Hematopoietic multipotent progenitor cell (in vitro differentiated cells): ENCODE results near the gene GAA. TPM values are rescaled to one million over a fixed set of nuclear protein-coding genes. Genes with fewer than 3 reads are reported as not detected.

Experiments used
- DNase-seq, 3 donors: peaks; one replicate each; pipeline ENCODE4 v3.0.0-alpha.2; 2011 to 2015; ENCODE audit warnings: low read depth in 2 of 3, low spot score in 2 of 3
- total RNA-seq: library from RNA; depleted of rRNA; stranded (reverse); fragments of >200 nt; gene quantifications from one replicate; pipeline ENCODE4 v1.2.3, GENCODE V29; 2012

GAA gene
- total RNA-seq, 1 donor = 46.6 TPM

DNA sequence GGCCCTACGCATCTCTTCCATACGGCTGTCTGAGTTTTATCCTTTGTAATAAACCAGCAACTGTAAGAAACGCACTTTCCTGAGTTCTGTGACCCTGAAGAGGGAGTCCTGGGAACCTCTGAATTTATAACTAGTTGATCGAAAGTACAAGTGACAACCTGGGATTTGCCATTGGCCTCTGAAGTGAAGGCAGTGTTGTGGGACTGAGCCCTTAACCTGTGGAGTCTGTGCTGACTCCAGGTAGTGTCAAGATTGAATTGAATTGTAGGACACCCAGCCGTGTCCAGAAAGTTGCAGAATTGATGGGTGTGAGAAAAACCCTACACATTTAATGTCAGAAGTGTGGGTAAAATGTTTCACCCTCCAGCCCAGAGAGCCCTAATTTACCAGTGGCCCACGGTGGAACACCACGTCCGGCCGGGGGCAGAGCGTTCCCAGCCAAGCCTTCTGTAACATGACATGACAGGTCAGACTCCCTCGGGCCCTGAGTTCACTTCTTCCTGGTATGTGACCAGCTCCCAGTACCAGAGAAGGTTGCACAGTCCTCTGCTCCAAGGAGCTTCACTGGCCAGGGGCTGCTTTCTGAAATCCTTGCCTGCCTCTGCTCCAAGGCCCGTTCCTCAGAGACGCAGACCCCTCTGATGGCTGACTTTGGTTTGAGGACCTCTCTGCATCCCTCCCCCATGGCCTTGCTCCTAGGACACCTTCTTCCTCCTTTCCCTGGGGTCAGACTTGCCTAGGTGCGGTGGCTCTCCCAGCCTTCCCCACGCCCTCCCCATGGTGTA lies 1.5 kb downstream of the GAA start:
- DNase-seq = no peak

DNA sequence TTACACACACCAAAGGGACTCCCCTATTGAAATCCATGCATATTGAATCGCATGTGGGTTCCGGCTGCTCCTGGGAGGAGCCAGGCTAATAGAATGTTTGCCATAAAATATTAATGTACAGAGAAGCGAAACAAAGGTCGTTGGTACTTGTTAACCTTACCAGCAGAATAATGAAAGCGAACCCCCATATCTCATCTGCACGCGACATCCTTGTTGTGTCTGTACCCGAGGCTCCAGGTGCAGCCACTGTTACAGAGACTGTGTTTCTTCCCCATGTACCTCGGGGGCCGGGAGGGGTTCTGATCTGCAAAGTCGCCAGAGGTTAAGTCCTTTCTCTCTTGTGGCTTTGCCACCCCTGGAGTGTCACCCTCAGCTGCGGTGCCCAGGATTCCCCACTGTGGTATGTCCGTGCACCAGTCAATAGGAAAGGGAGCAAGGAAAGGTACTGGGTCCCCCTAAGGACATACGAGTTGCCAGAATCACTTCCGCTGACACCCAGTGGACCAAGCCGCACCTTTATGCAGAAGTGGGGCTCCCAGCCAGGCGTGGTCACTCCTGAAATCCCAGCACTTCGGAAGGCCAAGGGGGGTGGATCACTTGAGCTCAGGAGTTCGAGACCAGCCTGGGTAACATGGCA lies 2.2 kb downstream of the GAA start:
- no peak for DNase-seq

DNA sequence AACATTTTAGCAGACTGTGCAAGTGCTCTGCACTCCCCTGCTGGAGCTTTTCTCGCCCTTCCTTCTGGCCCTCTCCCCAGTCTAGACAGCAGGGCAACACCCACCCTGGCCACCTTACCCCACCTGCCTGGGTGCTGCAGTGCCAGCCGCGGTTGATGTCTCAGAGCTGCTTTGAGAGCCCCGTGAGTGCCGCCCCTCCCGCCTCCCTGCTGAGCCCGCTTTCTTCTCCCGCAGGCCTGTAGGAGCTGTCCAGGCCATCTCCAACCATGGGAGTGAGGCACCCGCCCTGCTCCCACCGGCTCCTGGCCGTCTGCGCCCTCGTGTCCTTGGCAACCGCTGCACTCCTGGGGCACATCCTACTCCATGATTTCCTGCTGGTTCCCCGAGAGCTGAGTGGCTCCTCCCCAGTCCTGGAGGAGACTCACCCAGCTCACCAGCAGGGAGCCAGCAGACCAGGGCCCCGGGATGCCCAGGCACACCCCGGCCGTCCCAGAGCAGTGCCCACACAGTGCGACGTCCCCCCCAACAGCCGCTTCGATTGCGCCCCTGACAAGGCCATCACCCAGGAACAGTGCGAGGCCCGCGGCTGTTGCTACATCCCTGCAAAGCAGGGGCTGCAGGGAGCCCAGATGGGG lies 3.1 kb downstream of the GAA start:
- no peak for DNase-seq

DNA sequence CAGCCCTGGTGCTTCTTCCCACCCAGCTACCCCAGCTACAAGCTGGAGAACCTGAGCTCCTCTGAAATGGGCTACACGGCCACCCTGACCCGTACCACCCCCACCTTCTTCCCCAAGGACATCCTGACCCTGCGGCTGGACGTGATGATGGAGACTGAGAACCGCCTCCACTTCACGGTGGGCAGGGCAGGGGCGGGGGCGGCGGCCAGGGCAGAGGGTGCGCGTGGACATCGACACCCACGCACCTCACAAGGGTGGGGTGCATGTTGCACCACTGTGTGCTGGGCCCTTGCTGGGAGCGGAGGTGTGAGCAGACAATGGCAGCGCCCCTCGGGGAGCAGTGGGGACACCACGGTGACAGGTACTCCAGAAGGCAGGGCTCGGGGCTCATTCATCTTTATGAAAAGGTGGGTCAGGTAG lies 3.6 kb downstream of the GAA start:
- DNase-seq = no peak

DNA sequence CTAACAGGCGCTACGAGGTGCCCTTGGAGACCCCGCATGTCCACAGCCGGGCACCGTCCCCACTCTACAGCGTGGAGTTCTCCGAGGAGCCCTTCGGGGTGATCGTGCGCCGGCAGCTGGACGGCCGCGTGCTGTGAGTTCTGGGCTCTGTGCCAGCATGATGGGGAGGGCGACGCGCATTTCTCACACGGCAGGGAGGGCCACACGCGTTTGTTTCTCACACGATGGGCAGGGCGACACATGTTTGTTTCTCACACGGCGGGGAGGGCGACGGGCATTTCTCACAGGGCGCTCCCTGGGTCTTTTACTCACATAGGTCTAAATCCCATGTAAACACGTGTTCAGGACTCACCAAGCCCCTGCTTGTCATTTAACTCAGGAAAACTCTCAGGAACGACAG lies 4.4 kb downstream of the GAA start:
- no peak for DNase-seq

DNA sequence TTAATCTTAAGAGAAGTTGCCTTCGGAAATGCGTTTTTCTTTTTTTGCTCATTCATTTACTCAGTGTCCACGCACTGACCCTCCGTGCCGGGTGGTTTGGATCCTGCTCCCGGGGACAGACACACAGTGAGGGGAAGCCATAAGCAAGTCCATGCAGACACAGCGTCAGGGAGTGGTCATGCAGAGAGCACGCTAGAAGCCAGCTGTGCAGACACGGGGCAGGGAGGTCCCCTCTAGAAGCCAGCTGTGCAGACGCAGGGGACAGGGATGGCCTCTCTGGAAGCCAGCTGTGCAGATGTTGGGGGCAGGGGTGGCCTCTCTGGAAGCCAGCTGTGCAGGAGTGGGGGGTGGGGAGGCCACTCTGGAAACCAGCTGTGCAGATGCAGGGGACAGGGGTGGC lies 4.8 kb downstream of the GAA start:
- no peak for DNase-seq

DNA sequence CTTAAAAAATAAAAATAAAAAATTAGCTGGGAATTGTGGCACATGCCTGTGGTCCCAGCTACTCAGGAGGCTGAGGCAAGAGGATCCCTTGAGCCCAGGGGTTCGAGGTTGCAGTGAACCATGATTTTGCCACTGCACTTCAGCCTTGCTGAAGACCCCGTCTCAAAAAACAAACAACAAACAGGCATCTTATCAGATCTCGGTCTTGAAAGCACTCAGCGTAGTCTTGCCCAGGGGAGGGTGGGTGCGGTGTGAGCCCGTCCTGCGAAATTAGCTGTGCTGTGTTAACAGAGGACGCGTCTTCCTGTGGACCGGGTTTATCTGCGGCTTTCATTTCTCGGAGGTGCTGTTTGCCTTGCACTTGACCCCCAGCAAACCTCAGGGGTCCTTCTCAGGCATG lies 5.4 kb downstream of the GAA start:
- no peak for DNase-seq

DNA sequence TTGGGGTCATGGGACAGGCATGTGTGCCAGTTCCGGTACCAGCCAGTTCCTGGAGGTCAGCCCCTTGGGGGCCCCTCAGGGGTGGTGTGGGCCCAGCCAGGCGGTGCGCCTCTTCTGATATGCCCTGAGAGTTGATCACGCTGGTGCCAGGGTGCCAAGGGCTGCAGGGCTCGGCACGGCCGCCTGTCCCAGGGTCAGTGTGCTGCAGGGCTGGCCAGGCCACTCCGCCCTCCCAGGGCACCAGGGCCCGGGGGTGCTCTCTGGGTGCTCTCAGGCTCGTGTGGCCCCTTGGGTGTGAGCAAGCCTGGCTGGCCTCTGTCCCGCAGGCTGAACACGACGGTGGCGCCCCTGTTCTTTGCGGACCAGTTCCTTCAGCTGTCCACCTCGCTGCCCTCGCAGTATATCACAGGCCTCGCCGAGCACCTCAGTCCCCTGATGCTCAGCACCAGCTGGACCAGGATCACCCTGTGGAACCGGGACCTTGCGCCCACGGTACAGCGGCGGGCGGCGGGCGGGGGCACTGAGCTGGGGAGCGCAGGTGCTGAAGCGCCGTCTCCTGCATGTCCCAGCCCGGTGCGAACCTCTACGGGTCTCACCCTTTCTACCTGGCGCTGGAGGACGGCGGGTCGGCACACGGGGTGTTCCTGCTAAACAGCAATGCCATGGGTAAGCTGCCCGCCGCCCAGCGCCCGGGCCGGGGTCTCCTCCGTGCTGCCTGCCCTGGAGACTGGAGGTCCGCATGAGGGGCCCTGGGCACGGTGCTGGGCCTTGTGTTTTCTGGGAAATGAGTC lies 6.0 kb downstream of the GAA start:
- DNase-seq = no peak

DNA sequence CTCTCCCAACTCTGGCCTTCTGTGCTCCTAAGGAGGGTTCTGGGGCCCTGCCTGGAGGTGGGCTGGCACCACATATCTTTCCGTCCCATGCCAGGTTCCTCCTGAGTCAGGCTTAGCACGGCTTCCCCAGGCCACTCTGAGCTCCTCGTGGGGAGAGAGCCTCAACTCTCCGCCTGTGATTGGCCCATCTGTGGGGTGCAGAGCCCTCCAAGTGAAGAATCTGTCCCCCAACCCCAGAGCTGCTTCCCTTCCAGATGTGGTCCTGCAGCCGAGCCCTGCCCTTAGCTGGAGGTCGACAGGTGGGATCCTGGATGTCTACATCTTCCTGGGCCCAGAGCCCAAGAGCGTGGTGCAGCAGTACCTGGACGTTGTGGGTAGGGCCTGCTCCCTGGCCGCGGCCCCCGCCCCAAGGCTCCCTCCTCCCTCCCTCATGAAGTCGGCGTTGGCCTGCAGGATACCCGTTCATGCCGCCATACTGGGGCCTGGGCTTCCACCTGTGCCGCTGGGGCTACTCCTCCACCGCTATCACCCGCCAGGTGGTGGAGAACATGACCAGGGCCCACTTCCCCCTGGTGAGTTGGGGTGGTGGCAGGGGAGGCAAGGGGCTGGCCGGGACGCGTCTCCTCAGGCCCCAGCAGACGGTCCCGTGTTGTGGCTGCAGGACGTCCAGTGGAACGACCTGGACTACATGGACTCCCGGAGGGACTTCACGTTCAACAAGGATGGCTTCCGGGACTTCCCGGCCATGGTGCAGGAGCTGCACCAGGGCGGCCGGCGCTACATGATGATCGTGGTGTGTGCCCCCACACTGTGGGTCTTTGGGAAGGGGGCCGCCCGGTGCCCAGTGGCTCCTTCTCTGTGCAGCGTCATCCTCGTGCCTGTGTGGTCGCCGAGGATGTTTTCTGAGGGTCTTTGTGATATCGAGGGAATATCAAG lies 6.9 kb downstream of the GAA start:
- no peak for DNase-seq

DNA sequence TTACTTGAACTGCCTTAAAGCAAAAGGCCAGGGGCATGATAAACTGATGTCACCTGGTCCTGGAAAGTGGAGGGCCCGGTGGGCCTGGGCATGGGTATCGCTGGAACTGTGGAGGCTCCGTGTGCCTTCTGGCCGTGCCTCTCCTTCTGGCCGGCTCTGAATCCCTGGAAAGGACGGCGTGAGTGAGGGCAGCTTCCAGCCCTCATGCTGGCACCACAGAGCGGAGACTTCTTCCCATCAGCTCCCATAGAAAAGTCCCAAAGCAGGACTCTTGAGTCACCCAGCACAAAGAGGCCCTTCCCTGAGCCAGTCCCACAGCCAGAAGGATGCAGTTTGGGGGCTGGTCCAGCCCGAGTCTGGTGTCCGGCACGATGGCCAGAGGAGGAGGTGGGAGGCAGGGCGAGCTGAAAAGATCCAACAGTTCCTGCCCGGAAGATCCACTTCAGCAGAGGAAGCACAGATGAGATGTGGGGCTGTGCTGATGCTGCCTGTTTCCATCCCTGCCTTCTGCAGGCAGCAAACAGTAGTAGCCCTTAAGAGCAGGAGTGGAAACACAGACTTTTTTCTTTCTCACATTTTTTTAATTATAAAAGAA lies 7.8 kb downstream of the GAA start:
- DNase-seq = no peak

DNA sequence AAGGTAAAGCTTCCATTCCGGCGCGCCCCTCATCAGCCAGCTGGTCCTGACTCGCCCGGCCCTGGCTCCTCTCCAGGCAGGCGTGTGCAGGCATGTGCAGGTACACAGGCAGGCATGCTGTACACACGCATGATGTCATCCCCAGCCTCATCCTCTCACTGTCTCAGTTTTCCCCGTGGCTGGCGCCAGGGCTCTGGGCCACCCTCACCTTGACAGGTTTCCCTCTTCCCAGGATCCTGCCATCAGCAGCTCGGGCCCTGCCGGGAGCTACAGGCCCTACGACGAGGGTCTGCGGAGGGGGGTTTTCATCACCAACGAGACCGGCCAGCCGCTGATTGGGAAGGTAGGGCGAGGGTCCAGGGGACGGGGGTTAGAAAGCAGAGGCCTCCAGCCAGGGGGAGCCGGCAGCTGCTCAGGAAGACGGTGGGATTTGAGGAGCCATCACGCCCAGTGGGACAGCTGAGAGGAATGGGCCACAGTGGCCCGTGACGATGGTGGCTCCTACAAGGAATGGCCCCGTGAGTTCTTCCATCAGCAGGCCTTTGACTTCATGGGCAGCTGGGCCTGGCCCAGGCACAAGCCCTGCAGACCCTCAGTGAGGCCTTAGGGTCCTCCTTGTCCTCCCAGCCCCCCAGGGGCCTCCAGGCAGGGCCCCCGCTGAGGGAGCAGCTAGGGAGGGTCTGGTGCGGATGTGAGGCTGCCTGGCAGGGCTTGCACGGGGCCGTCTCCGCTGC lies 8.5 kb downstream of the GAA start:
- DNase-seq = no peak

DNA sequence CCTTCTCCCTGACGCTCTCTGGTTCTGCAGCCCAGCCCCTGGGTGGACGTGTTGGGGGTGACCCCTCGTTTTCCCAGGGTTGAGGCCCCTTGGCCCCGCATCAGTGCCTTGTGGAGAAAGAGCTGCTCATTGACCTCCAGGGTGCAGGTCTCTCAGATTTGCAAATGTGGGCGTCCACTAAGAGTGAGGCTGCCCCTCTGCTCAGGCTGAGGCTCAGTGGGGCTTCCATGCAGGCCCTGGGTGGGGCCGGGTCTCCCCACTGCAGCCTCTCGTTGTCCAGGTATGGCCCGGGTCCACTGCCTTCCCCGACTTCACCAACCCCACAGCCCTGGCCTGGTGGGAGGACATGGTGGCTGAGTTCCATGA lies 9.0 kb downstream of the GAA start:
- no peak for DNase-seq

DNA sequence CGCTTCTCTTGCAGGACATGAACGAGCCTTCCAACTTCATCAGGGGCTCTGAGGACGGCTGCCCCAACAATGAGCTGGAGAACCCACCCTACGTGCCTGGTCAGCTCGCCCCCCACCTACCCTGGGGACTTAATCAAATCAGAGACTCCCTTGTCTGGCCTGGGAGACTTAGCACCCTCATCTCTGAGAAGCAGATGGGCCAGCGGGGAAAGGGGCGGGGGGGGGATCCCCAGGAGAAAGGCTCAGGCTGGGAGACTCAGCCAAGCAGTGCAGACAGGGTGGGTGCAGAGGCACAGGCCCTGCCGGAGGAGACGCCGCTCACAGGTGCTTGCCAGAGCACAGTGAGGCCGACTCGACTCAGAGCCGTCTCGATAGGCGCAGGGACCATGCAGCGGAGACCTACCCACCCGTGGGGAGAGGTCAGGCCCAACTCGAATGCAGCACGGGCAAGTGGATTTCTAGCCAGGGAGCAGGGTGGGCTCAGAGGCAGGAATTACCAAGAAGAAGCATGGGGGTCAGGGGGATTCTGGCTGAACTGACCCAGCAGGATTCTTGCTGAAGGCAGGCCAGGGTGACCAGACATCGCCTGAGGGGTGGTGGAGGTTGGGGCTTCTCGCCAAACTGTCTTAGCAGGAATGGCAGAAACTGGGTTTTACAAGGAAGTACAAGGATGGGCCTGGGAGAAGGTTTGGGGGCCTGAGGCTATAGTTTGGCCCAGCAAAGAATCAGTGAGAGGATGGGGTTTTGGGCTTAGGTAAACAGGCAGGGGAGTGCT lies 9.7 kb downstream of the GAA start:
- no peak for DNase-seq

DNA sequence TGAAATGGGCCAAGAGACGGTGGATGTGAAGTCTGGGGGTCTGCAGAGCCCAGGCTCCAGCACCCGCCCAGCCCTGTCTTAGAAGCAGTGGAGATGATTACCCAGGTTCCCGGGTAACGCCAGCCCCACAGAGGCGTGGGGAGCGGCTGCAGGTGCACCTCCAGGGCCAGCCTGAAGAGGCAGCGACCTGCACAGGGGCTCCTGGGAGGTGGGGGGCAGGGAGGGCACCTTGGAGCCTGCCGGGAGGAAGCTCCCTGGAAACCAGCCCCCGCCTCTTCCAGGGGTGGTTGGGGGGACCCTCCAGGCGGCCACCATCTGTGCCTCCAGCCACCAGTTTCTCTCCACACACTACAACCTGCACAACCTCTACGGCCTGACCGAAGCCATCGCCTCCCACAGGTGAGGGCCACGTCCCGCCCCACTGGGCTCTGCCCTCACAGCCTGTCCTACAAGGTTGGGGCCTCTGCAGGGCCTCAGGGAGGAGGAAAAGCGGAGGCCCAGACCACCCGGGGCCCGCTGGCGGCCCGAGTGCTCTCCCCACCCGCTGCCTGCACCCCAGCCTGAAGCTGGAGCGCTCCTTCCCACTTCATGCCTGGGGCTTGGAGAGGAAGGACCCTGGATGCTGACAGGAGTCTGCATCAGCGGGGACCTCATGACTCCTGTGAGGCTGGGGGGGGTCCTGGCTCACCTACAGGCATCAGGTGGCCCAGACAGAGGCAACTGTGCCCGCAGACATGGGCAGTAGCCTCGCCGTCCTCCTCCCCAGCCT lies 10.5 kb downstream of the GAA start:
- no peak for DNase-seq

DNA sequence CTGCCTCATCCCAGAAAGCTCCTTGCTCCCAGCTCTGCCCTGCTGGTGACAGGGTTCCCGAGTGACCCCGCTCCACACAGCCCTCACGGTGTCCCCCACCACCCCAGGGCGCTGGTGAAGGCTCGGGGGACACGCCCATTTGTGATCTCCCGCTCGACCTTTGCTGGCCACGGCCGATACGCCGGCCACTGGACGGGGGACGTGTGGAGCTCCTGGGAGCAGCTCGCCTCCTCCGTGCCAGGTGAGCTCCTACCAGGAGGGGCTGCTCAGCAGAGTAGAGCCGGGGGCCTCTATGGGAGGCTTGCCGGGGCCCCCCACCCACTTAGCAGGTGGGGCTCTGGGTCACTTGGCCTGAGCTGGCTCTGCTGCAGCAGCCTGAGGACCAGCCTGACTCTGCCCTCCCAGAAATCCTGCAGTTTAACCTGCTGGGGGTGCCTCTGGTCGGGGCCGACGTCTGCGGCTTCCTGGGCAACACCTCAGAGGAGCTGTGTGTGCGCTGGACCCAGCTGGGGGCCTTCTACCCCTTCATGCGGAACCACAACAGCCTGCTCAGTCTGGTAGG lies 11.2 kb downstream of the GAA start:
- DNase-seq = no peak

DNA sequence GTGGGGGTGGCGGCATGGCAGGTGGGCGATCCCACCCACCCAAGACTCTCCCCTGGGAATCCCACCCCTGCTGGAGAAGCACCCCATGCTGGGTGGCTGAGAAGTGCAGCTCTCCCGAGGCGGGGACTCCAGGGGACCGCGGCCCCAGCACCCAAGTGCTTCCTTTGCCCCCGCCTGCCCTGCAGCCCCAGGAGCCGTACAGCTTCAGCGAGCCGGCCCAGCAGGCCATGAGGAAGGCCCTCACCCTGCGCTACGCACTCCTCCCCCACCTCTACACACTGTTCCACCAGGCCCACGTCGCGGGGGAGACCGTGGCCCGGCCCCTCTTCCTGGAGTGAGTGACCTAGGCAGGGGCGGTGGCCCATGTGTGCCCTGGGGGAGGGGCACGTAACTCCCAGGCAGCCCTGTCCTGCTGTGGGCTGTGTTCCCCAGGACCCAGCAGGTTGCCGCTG lies 11.7 kb downstream of the GAA start:
- no peak for DNase-seq

DNA sequence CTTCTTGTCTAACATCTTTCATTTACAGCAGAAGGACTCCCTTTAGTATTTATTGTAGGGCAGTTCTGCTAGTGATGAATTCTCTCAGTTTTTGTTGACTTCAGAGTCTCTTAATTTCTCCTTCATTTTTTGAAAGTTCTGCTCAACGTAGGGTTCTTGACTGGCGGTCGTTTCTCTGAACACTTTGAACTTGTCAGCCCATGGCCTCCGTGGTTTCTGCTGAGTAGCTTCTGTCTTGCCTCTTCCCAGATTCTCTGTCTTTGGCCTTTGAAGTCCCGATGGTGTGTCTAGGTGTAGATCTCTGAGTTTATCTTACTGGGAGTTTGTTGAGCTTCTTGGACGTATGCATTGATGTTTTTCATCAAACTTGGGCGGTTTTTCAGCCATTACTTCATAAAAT lies 13.4 kb downstream of the GAA start:
- DNase-seq = no peak
